ENCODE results near the gene ELP1. TPM values are rescaled to one million over a fixed set of nuclear protein-coding genes. Genes with fewer than 3 reads are reported as not detected.

Gene ELP1
- total RNA-seq, 1 donor from 2014 or later, result 37.1 TPM

- DNase-seq, result no peak
Measured at GRCh38 chr9:108880738-108881316, 53.1 kb downstream of the ELP1 start.

- no peak for DNase-seq
Measured at GRCh38 chr9:108877524-108877923, 56.4 kb downstream of the ELP1 start.

GRCh38 chr9:108876425-108876824 is 57.5 kb downstream of the ELP1 start:
- no peak for DNase-seq

- no peak for DNase-seq
Measured at GRCh38 chr9:108874058-108874788, 59.7 kb downstream of the ELP1 start.

- no peak for DNase-seq
Measured at GRCh38 chr9:108869092-108869725, 64.7 kb downstream of the ELP1 start.

GRCh38 chr9:108867829-108868228 is 66.1 kb downstream of the ELP1 start:
- no peak for DNase-seq

- DNase-seq, result no peak
Measured at GRCh38 chr9:108867116-108867515, 66.8 kb downstream of the ELP1 start.

- no peak for DNase-seq
Measured at GRCh38 chr9:108866001-108866420, 67.9 kb downstream of the ELP1 start.

GRCh38 chr9:108865037-108865436 is 68.9 kb downstream of the ELP1 start:
- no peak for DNase-seq

GRCh38 chr9:108864446-108864845 is 69.5 kb downstream of the ELP1 start:
- DNase-seq, result no peak

- no peak for DNase-seq
Measured at GRCh38 chr9:108863891-108864290, 70.0 kb downstream of the ELP1 start.

- DNase-seq, result no peak
Measured at GRCh38 chr9:108861997-108862396, 71.9 kb downstream of the ELP1 start, which contains the start of gene ACTL7A. Gene ACTL7A (plus strand): TSS chr9:108862266. CDS start chr9:108862323, 57 bp downstream.

GRCh38 chr9:108861464-108861863 is 72.5 kb downstream of the ELP1 start:
- no peak for DNase-seq

- DNase-seq, result no peak
Measured at GRCh38 chr9:108860764-108861163, 73.2 kb downstream of the ELP1 start.

- DNase-seq, result no peak
Measured at GRCh38 chr9:108860354-108860753, 73.6 kb downstream of the ELP1 start.

GRCh38 chr9:108859459-108860114 is 74.3 kb downstream of the ELP1 start:
- no peak for DNase-seq

- DNase-seq, result no peak
Measured at GRCh38 chr9:108857572-108857971, 76.4 kb downstream of the ELP1 start.

GRCh38 chr9:108855888-108856287 is 78.0 kb downstream of the ELP1 start, which contains the start of gene ACTL7B:
Gene ACTL7B (minus strand): TSS chr9:108855986. CDS start chr9:108855930, 56 bp downstream.
- no peak for DNase-seq

- DNase-seq, result no peak
Measured at GRCh38 chr9:108855529-108855886, 78.4 kb downstream of the ELP1 start.

GRCh38 chr9:108854641-108855528 is 79.0 kb downstream of the ELP1 start:
- no peak for DNase-seq

GRCh38 chr9:108854094-108854493 is 79.8 kb downstream of the ELP1 start:
- no peak for DNase-seq

- DNase-seq, result no peak
Measured at GRCh38 chr9:108852079-108852478, 81.8 kb downstream of the ELP1 start.

Data from dermis blood vessel endothelial cell (primary cell).